Measurements from ENCODE around the gene BEST1. TPM values are rescaled to one million over a fixed set of nuclear protein-coding genes. Genes with fewer than 3 reads are reported as not detected.

BEST1 gene
- total RNA-seq, 2 donors from 2014 or later = 1.5 to 18.0 TPM

- no peak for TF ChIP-seq POLR2AphosphoS5 (IDR thresholded peaks at IDR 0.05)
- no peak for TF ChIP-seq POLR2A (IDR thresholded peaks at IDR 0.05)
- TF ChIP-seq CTCF (IDR thresholded peaks at IDR 0.05) = no peak
- Histone ChIP-seq H3K27me3 (replicated peaks; ENCODE audit: insufficient read depth) (no peaks in the 10 kb centered on the region), H3K27ac (peak overlapping the region; percentile 51 to 52), H3K4me3 (peak overlapping the region; percentile 13 to 26), H3K9me3 (no peaks in the 10 kb centered on the region), H3K36me3 (no peaks in the 10 kb centered on the region), H3K4me1 (replicated peaks) (peaks cover 3% of the 10 kb centered on the region)
- no peak for DNase-seq (ENCODE audit: low spot score)
- intact Hi-C loops (cut with DNase I) = no loop called here
- 6% methylated on average over 29 of the region's 56 CpGs for WGBS
These were observed 5.4 kb downstream of the BEST1 start for GRCh38 chr11:61955422-61956135.

DNA sequence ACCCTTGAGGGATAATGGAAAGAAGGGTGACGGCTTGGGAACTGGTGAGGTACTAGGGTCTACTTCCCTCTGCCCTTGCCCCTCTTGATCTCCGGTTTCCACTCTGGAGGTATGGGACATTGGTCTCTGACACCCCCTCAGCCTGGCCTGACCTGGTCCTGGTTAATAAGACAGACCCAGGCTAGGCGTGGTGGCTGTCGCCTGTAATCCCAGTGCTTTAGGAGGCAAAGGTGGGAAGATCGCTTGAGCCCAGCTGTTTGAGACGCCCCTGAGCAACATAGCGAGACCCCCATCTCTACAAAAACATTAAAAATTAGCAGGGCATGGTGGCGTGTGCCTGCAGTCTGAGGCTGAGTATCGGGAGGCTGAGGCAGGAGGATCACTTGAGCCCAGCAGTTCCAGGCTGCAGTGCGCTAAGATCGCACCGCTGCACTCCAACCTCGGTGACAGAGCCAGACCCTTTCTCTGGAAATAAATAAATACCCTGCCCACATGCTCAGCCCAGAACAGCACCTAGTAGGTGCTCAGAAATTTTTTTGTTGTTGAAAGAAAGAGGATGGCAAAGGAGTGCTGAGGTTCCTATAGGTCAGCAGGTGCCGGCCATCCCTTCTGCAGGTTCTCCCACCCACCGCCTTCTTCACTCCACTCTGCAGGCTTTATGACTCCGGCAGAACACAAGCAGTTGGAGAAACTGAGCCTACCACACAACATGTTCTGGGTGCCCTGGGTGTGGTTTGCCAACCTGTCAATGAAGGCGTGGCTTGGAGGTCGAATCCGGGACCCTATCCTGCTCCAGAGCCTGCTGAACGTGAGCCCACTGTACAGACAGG lies 6.3 kb downstream of the BEST1 start:
- Histone ChIP-seq H3K4me1 (replicated peaks) (peaks cover 3% of the 10 kb centered on the region), H3K27me3 (replicated peaks; ENCODE audit: insufficient read depth) (no peaks in the 10 kb centered on the region), H3K27ac (no peak overlapping the region), H3K36me3 (no peaks in the 10 kb centered on the region), H3K4me3 (no peak overlapping the region), H3K9me3 (no peaks in the 10 kb centered on the region)
- no peak for DNase-seq (ENCODE audit: low spot score)
- no peak for TF ChIP-seq CTCF (IDR thresholded peaks at IDR 0.05)
- no peak for TF ChIP-seq POLR2A (IDR thresholded peaks at IDR 0.05)
- WGBS = 95% methylated on average over 20 of the region's 20 CpGs
- intact Hi-C loops (cut with DNase I) = no loop called here

DNA sequence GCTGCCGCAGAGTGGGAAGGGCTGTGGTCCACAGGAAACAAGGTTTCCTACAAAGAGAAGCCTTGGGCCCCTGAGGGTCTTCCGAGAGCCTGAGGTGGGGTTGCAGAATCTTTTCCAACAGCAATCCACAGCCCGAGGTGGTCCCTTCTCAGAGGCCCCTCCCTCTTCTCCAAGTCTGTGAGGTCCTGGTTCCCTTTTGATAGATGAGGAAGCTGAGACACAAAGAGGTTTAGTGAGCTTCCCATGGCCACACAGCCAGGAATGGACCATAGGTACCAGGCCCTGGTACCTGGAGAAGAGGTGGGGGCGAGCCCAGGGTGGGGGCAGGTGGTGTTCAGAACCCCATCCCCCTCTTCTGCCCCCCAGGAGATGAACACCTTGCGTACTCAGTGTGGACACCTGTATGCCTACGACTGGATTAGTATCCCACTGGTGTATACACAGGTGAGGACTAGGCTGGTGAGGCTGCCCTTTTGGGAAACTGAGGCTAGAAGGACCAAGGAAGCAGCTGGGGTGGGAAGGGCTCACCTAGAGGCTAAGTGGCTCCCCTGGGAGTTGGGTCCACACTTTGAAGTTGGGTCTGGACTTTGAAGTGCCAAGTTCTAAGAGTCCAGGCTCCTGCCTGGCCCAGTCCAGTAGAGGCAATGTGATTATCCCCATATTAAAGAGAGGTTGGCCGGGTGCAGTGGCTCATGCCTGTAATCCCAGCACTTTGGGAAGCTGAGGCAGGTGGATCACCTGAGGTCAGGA lies 7.0 kb downstream of the BEST1 start:
- DNase-seq (ENCODE audit: low spot score) = no peak
- Histone ChIP-seq H3K27me3 (replicated peaks; ENCODE audit: insufficient read depth) (no peaks in the 10 kb centered on the region), H3K36me3 (no peaks in the 10 kb centered on the region), H3K4me1 (replicated peaks) (peaks cover 3% of the 10 kb centered on the region), H3K27ac (no peak overlapping the region), H3K4me3 (no peak overlapping the region), H3K9me3 (no peaks in the 10 kb centered on the region)
- TF ChIP-seq POLR2AphosphoS5 (IDR thresholded peaks at IDR 0.05) = no peak
- no peak for TF ChIP-seq CTCF (IDR thresholded peaks at IDR 0.05)
- TF ChIP-seq POLR2A (IDR thresholded peaks at IDR 0.05) = no peak
- intact Hi-C loops (cut with DNase I) = no loop called here
- 95% methylated on average over 7 of the region's 7 CpGs for WGBS

DNA sequence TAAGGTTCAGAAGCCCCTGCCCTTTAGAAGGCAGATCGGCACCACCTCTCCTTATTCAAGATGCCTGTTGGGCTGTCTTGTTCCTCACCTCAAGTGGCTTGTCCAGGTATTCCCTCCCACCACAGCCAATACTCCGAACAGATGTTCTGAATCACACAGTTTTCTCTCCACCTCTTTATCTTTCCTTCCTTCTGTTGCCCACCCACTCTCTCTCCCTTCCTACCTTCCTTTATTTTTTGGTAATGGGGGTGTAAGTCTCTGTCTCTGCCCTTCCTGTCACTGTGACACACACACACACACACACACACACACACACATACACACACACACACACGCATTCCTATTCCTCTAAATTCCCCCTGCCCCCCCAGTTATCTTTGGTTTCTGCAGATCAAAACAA lies 8.4 kb downstream of the BEST1 start:
- Histone ChIP-seq H3K36me3 (no peaks in the 10 kb centered on the region), H3K9me3 (no peaks in the 10 kb centered on the region), H3K4me3 (no peak overlapping the region), H3K4me1 (replicated peaks) (peaks cover 3% of the 10 kb centered on the region), H3K27me3 (replicated peaks; ENCODE audit: insufficient read depth) (no peaks in the 10 kb centered on the region), H3K27ac (no peak overlapping the region)
- no peak for TF ChIP-seq POLR2A (IDR thresholded peaks at IDR 0.05)
- TF ChIP-seq POLR2AphosphoS5 (IDR thresholded peaks at IDR 0.05) = no peak
- TF ChIP-seq CTCF (IDR thresholded peaks at IDR 0.05) = no peak
- 55% methylated on average over 3 of the region's 3 CpGs for WGBS
- DNase-seq (ENCODE audit: low spot score) = no peak
- intact Hi-C loops (cut with DNase I) = no loop called here
